ENCODE data around the gene SYNE1.
"Not testable (repeated sequence)": the region's sequence is repeated elsewhere in the genome, so short reads cannot be mapped to it uniquely, and the experiment has no call there.

Gene SYNE1

DNA sequence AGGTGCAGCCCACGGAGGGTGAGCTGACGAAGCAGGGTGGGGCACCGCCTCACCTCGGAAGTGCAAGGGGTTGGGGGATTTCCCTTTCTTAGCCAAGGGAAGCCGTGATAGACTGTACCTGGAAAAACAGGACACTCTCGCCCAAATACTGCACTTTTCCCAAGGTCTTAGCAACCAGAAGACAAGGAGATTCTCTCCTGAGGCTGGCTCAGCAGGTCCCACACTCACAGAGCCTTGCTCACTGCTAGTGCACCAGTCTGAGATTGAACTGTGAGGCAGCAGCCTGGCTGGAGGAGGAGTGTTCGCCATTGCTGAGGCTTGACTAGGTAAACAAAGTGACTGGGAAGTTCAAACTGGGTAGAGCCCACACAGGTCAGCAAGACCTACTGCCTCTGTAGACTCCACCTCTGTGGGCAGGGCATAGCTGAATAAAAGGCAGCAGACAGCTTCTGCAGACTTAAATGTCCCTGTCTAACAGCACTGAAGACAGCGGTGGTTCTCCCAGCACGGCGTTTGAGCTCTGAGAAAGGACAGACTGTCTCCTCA, 28.0 kb downstream of the SYNE1 start:
- DNase-seq: no peak

DNA sequence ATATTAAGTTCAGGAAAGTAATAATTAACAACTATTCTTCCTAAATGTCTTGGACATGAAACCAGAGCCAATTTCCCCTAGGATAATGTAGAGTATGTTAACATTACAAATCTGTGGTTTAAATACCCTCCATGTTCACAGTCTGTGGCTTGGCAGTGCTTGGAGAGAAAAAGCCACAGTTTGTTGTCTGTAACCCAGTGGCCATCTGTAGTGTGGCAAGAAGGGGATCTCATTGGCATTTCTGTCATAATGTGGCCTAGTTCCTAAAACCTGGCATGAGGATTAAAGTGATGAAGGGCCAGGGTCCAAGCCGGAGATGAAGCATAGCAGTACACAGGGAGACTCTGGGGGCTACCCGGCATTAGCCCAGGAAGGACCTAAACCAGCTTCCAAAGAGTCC, 31.2 kb downstream of the SYNE1 start:
- no peak for DNase-seq

DNA sequence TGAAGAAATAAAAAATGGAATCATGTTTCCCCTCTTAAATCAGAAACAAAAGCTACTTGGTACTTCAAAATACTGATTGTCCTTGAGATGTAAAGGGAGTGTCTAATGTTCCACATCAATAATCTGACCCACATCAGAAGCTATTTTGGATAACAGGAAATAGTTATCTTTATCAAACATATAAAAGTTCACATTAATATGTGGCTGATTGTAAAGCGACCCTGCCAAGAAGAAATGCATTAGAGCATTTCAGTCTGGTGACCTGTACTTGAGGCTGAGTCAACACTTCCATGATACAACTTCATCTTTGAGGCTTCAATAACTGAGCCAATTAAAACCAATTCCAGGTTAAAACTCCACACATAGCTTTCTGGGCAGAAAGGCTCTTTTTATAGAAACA, 31.8 kb downstream of the SYNE1 start:
- no peak for DNase-seq

DNA sequence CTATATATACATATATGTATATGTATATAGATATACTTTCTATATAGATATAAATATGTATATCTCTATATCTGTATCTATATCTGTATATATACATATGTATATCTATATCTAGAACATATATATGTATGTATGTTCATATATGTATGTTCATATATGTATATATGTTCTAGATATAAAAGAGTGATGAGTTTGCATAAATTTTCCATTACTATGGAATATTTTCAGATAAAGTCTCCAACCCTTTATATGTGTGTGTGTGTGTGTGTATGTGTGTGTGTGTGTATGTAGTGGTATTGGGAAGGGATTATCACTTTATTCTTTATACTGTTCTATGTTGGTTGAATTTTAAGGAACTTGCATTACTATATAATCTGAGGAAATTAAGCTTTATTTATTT, 33.3 kb downstream of the SYNE1 start:
- no peak for DNase-seq

DNA sequence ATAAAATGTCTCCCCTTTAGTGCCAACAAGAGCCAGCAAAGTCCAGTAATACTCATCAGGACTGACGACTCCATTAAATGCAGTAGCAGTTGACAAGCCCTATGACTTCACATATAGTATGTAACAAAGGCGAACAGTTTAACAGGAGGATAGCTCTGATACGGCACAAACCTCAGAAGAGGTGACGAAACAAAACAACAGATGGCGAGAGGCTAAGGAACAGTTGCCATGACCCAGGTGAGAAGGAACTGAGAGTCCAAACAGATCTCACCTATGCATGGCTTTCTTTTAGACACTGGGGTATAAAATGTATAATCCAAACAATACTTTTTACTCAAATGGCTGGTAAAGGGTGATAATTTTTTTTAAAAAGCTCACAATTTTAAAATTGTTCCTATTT, 37.1 kb downstream of the SYNE1 start:
- no peak for DNase-seq

DNA sequence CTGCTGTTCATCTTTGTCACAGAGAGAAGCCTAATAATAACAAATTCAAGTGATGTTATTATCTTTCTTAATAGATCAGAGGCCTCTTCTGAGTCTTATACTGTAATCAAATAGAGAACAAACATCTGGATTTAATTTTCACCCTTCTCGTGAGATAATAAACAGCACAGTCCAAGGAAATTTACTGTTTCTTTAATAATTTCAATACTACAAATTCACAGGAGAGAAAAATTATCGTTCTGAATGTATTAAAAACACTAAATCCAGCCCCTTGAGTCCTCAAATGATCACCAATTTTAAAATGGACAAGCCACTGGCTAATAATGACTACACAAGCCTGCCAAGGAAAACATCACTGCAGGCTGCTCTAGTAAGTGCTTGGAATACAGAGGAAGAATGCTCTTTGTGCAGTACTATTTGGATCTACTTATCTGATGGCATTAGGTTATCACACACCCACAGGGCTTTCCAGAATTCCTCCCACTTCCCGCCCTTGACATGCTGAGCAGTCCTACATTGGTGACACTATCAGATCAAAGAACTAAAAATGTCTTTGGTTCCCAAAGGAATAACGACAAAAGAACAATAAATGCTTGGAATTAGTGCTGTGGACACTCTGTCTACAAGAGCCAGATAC, 38.1 kb downstream of the SYNE1 start:
- DNase-seq: no peak

DNA sequence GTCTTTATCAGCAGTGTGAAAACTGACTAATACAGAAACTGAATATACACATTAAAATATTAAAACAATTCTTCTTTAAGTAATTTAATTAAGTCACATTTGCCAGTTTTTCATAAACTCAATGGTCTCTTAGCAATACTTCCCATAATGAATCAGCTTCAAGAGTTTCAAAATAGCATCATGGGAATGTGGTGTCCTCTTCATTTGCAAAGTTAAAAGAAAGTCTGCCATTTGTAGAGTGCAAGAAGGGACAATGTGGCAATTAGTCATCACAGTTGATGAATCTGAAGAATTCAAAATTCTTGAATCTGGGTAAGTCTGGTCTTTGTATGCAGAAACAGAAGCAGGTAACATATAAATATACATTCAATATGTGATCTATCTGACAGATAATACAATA, 38.7 kb downstream of the SYNE1 start:
- no peak for DNase-seq

DNA sequence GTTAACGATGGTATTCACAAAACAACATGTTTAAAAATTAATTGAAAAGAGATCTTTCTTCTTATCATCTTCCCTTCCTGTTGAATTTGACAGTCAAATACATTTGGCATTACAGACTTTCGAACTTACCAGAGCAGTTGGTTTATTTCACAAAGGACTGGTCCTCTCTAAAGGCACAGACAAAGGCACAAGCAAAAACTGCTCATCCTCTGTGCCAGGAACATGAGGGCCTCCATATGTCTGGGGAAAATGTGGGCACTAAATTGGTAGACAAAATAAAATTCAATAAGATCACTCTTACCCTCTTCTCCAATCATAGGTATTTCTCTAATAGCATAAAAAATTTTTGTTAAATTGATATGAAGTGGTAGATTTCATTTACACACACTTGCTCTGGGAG, 40.4 kb downstream of the SYNE1 start:
- DNase-seq: no peak

DNA sequence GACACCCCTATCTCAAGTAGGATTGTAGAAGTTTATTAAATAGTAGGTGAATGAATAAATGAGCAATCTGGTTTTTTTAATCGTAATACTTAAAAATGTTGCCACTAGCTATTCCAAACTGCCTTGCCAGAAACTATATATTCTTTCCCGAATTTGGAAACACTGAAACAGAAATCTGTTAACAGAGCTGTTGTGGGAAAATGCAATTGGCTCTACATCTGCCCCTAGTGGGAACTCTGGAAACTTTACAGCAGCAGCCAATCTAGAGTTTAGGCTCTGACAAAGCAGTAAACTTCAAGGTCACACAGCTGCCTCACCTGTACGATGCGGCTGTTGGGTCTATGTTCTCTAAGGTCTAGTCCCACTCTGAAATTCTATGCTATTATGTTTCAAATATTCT, 41.7 kb downstream of the SYNE1 start:
- peak; percentile 28 for DNase-seq

DNA sequence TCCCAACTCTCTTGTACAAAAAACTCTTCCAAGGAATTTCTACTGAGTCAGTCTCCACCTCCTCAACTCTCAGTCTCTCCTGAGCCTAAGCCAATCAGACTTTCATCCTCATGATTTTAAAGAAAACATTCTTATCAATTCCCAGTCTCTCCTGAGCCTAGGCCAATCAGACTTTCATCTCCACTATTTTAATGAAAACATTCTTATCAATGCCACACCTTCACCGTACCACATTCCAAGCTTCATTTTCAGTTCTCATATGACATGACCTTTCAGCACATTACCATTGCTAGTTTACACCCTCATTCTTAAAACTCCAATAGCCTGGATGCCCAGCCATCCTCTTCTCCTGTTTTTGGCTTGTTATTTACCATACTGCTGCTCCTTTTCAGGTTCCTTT, 42.5 kb downstream of the SYNE1 start:
- no peak for DNase-seq

DNA sequence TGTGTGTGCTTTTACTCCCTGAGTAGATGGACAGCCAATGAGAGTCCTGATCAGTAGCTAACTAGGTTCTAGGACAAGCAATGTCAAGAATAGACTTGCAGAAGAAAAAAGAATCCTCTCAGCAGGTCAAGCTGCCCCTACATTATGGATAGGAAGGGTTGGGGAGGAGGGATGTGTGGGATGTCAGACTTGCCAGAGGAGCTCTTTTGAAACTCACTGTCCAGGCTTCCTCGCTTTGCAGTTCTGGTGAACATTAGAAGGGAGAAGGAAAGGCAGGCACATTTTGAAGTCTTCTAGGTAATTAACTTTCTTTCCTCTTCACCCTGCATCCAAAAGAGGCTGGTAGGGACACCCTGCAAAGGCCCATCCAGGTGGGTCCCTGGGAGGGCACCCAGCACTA, 48.7 kb downstream of the SYNE1 start:
- no peak for DNase-seq

DNA sequence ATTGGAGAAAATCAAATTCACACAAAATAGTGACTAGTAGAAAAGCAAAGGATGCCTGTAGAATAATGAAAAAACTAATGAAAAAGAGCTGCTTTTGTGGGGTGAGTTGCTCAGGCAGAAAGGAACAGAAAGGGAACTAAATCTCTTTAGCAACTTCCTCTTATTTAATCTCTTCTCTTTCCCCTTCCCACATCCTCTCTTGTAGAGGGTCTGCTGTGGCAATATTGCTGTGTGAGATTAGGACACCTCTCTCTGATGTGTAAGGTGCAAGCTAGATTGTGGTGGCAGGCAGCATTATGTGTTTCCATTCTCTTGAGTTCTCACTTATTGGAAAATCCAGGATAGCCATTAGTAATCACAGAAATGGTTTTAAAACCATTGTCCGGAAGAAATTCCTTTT, 49.7 kb downstream of the SYNE1 start:
- peak; percentile 80 for DNase-seq

DNA sequence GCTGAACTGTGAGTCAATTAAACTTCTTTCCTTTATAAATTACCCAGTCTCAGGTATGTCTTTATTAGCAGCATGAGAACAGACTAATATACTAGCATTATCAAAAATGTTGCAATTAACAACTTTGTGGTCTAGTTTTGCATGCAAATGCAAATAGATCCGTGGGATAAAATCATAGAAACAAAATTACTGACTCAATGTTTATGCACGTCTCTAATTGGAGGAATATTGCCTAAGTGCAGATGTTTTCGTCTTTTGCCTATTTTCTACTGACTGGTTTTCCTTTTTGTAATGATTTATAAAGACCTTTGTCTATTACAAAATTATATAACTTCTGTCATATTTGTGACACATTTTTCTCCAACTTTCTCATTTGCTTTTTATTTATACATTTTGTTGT, 51.9 kb downstream of the SYNE1 start:
- no peak for DNase-seq

DNA sequence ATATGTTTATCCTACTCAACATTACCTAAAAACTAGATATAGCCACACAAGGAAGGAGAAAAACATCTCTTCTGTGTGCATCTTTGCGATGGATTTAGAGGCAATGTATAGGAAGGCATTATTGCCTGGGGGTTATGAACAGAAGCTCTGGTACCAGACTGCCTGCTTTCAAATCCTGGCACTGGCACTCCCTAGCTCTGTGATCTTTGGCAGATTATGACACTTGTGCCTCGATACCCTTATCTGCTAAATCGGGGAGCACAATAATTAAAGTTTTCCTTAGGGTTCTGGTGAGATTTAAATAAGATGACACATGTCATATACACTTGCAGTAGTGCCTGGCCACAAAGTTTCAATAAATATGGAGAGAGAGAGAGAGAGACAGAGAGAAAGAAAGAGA, 53.3 kb downstream of the SYNE1 start:
- DNase-seq: no peak

DNA sequence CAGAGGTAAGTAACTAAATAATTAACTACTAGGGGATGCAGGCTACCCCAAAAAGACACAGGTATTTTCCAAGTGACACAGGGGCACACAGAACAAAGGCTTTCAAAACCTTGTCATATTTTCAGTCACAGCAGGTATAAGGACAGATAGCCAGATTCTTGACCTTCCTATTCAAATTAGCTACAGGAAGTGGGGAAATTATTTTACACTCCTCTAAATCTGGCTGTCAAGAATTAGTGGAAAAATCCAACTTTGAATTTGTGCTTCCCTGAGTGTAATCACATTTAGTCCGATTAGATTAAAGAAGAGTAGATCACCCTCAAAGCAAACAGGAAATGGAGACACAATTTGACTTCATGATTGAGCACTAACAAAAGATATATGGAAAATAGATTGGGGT, 60.6 kb downstream of the SYNE1 start:
- DNase-seq: no peak

DNA sequence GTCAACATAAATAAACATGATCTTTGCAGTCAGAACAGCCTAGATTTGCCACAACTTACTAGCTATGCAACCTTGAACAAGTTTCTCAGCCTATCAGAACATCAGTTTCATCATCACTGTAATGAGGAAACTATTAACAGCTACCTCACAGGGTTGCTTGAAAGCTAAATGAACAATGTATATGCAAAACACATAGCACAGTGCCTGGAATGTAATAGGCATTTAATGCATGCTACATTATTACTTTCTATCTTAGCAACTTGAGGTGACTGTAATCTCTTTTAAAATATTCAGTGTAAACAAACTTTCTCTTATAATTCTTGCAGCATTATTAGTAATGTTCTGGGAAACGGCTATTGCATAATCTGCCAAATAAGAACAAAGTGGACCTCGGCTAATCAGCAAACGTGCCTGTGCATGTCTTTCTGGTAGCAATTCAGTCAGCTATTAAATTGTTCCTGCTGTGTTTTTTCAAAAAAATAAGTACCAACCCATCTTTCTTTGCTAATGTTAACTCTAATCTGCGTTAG, 61.5 kb downstream of the SYNE1 start:
- peak; percentile 62 for DNase-seq

DNA sequence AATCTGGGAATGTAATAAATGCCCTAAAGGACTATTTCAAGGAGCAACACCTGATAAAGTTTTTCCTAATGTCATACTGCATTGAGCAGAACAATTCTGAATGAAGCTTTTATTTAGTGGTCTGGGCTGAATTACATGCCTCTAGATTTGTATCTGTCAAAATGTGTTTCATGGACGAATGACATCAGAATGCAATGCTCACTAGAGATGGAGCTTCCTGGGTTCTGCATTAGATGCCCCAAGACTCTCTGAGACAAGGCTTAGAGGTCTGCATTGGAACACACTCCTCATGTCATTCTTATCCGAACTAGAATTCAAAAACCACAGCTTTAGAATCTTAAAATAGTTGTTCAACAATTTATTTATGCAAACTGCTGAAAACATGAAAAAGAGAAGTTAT, 62.0 kb downstream of the SYNE1 start:
- DNase-seq: peak; percentile 13

DNA sequence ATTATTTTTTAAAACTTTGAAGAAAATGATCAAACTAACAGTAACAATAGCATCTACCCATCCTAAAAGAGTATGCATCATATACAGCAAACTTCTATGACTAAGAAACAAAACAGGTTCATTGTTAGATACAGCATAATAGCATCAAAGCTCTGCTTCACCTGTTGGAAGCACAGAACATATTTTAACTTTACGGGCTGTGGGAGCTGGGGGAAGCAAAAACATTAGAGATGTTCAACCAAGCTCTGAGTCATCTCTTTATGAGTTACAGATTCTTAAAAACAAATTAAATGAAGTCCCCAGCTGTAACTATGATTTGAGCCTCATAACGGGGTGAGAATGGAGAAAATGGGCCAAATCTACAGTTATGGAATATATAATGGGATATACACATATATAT, 63.4 kb downstream of the SYNE1 start:
- no peak for DNase-seq

DNA sequence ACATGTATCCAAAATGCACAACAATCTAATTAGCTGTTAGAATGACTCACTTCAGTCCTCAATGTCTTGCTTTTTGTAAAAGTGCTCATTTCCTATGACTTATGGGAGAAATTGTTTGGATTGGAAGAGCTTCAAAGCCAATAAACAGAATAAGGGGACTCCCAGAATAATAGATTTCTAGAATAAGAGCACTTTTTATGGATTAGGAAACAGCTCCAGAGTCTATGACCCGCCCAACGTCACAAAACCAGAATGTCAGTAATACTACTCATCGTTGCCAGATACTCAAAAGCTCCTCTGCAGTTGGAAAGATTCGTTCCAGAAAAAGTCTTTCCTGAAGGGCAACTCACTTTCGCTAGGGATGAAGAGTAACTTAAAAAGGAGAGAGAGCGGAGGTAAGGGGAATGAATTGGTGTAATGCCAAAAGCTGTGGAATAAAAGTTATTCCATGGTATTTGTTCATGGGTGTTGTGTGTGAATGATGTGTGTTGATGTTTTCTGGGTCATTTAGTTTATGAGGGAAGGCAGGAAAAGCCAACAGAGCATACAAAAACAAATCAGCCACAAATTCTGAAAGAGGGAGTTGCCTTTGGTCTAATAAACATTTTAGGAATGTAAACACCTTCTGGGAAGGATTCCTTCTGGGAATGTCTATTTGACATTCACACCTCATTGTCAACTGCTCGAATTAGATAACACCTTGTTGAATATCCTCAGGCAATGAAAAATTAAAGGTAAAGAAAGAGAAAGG, 64.6 kb downstream of the SYNE1 start:
- no peak for DNase-seq

DNA sequence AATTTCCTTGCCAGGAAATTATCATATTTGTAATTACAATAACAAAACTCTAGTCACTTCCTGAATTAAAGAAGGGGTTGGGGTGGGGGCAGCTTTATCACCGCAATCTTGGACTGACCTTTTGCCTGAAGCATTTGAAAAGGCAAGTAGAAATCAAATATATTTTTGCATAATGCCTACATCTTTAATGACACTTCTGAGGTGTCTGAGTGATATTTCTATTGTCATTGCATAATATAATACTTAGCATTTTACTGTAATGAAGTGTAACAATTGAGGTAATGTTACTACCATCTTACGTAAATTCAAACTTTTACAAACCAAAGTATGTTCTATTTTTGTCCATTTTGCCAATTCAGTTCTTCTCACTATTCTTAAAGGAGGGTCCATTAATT, 65.2 kb downstream of the SYNE1 start:
- DNase-seq: no peak

DNA sequence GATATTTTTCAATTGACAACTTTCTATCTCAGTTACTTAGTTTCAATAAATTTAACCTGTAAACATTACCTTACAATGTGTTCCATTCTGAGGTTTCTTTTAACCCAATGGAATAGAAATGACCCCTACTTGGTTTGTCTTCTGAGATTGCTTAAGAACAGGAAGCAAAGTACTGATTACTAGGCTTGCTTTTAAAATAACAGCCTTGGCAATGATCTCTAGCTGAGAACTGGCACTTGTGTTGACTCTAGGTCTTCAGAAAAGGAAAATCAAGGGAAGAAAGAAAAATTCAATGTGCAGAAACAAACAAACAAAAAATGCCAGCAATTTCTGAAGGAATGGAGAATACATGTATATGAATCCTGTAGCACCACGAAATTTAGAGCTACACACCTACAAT, 66.1 kb downstream of the SYNE1 start:
- DNase-seq: no peak

DNA sequence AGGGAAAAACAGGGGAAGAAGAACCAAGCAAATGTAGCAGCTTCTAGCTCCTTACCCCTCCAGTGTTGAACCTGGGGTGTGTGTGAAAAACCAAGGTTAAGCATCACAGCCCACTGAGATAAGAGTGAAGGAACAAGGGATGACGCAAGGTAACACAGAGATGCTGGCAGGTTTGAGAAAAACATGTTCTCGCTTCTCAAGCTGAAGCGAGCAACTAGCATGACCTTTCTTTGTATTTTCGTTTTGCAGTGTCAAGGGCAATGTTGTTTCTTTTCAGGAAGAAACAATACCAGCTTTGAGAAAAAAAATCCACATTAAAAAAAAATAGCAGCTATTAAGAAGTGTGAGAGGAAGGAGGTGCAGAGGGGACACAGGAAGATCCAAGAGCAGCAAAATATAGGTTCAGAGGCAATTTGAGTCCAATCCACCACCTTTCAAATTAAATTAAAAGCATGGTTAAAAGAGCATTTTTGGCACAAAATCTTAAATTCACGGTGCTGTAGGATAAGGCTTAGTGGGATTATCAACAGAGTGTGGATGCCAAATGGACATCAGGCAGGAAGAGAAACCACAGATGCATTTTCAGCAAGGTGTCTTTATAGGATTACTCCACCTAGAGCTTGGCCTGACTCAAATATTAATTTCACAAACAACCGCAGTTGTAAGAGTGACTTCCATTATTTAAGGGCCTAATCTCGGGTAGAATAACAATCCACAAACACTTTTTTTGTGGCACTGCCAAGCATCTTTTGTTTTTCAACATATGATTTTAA, 70.9 kb downstream of the SYNE1 start:
- no peak for DNase-seq

DNA sequence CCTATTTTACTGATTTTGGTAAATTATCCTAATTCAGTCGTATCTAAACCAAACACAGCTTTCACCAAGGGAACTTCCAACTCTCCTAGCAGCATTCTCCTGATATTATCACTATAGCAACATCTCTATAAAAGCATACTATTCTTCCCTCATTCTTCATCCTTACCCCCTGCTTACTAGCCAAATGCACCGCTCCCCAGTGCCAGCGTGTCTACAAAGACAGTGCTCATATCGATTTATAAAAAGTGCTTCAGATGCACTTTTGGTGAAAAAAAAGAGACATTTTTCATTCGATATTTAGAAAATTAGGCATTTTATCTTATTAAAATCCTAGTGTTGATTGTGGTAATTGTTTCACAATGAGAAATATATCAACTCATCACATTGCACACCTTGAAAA, 74.0 kb downstream of the SYNE1 start:
- no peak for DNase-seq

DNA sequence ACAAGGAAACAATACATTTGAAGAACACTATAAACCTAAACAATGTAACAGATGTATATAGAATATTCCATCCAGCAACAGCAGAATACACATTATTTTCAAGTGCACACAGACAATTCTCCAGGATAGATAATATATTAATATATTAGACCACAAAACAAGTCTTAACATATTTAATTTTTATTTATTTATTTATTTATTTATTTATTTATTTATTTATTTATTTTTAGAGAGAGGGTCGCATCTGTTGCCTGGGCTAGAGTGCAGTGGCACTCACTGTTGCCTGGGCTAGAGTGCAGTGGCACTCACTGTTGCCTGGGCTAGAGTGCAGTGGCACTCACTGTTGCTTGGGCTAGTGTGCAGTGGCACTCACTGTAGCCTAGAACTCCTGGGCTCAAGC, 78.4 kb downstream of the SYNE1 start:
- not testable (repeated sequence) for DNase-seq
